Effector CD8-positive, alpha-beta T cell (primary cell): Measurements from ENCODE around the gene CPEB2.

Experiments
- DNase-seq: peaks from one replicate; lab custom pipeline; 2025; lab: John Stamatoyannopoulos, UW

Gene CPEB2

GRCh38 chr4:15010038-15010585, 7.8 kb downstream of the CPEB2 start:
- no peak for DNase-seq

GRCh38 chr4:15011166-15011565, 8.9 kb downstream of the CPEB2 start:
- no peak for DNase-seq

DNA sequence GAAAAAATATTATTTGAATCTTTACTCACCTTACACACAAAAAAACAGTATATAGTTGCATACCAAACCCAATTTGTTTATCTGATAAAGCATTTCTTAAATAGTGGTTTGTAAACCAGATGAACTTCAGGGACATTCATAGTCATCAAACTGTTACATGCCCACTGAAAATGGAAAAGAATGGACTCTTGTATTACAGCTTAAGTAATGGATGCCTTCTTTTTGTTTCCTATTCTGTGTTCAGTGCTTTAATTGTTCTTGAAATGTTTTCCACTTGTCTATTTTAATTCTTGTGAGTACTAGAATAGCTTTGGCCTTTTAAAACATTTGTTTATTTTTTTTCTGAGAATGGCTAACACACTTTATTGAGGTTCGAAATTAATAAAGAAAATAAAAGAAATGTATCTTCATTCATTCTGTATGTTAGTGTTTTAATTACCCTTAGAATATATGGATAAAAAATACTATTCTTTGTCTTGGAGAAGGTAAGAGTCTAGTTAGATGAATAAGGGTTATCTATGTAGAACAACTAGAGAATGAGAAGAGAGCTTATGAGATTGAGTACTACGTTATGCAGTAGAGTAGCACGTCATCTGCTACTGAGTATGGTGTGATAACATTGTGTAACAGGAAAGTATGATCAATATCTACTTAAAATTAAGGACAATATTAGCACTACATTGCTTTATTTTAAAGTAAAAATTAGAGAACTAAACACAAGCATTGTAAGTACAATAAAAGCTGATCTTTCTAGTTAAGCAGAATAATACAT, 9.9 kb downstream of the CPEB2 start:
- no peak for DNase-seq

- no peak for DNase-seq
Observed at GRCh38 chr4:15013585-15013984, 11.3 kb downstream of the CPEB2 start.

GRCh38 chr4:15015170-15015569, 12.9 kb downstream of the CPEB2 start:
- DNase-seq: no peak

DNA sequence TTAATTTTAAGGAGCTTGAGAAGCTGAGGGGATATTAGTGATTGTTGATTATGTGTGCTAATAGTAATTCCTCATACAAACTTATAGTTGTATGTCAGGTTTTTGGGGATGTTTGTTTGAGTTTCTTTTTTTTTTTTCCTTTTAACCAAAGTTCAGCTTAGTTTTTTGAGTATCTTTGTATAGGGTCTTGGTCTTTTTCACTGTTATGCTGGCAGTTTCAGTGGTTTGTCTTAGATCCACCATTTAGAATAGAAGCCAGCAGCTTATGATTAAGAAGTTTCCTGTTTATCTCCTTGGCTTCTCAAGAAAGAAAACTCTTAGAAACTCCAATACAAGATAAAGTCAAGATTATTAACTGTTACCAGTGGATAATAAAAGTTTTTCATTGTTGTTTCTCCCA, 16.1 kb downstream of the CPEB2 start:
- no peak for DNase-seq

DNA sequence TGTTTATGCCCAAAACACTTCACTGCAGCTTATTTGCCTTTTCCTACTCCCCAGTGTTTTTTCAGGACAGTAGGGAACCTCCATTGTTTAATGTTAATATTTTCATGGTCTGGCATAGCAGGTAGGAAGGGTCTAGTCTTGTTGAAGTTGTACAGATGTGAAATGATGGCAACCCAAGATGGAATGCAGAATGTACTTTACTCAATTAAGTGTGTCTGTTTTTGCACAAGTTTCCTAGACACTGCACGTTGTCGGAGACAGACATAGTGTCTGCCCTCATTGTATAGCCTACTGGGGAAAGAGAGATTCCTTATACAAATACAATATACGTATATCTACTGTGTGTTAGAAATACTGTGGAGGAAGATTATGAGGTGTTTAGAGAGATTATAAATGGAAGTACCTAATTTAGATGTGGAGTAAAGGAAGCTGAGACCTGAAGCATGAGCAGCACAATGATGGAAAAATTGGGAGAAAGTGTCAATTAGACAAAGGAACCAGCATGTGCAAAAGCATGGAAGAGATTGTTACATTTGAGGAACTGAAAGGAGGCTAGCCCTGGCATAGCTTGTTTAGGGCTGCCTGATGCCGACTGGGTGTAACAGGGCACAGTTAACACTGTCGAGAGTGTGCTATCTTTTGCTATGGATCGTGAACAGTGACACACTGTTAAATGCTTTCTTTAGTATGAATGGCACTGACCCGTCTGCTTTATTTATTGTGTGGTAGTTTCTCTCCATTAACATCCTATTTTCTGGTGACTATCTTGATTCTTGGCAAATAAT, 18.4 kb downstream of the CPEB2 start:
- no peak for DNase-seq

GRCh38 chr4:15021311-15021710, 19.0 kb downstream of the CPEB2 start:
- no peak for DNase-seq

GRCh38 chr4:15021946-15022345, 19.7 kb downstream of the CPEB2 start:
- DNase-seq: no peak

DNA sequence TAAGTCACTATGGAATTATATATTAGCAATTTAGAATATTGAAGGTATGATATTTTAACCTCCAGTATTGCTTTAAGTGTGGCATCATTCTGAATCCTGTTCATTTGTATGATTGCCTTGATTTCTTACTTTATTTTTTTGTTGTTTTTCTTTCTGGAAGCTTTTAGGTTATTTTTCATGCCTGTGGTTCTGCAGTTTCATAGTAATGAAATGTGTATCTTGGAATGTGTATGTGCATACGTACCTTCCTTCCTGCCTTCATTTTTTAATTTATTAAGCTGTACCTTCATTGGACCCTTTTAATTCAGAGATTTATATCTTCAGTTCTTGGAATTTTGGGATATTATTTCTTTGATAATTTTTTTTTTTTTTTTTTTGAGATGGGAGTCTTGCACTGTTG, 22.1 kb downstream of the CPEB2 start:
- DNase-seq: no peak

- no peak for DNase-seq
Observed at GRCh38 chr4:15025693-15026092, 23.4 kb downstream of the CPEB2 start.

GRCh38 chr4:15027921-15028435, 25.7 kb downstream of the CPEB2 start:
- no peak for DNase-seq

DNA sequence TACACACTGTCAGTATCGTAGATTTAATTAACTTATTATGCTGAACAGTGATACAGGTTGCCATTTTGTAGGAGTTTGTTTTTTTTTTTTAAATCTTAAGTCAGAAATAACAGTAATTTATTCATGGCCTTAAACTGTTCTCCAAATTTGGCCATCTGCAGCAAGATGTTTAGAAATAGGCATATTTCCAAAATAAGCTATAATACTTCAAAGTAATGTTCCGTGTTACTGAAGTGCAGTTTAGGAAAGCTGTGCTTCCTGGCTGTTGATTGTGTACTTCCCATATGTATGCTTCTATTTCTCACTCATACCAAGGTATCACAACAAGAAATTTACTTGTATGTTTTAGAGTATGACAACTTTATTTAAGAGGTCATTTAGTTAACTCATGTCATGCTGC, 28.9 kb downstream of the CPEB2 start:
- no peak for DNase-seq

GRCh38 chr4:15031993-15032675, 29.9 kb downstream of the CPEB2 start:
- no peak for DNase-seq

DNA sequence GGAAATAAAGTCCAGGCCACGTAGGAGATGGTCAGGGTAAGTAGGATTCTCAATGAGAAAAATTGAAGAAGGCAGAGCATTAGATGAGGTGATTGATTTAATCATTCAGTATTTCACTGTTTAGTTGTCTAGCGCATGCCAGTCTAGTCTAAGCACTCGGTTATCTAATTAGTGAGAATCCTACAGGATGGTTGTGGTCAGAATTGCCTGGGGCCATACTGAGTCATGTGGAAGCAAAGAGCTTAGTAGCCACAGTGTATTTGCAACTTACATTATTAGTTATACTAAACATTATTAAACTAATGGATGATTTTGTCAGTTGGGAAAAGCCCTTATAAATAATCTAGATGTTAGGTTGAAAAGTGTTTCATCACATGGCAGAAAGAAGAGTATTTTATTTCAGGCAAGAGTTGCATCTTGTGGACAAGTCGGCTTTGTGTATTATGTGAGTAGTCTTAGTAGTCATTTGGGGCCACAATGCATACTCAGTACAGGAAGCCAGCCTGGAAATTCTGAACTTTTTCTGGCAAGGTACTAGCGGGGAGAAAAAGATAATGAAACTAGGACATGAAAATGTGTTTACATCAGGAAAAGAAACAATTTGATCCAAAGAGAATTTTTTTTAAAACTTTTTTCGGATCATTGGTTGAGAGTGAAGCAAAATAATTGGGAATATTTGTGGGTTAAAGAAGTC, 31.9 kb downstream of the CPEB2 start:
- DNase-seq: no peak

- DNase-seq: no peak
Observed at GRCh38 chr4:15035159-15035558, 32.9 kb downstream of the CPEB2 start.

DNA sequence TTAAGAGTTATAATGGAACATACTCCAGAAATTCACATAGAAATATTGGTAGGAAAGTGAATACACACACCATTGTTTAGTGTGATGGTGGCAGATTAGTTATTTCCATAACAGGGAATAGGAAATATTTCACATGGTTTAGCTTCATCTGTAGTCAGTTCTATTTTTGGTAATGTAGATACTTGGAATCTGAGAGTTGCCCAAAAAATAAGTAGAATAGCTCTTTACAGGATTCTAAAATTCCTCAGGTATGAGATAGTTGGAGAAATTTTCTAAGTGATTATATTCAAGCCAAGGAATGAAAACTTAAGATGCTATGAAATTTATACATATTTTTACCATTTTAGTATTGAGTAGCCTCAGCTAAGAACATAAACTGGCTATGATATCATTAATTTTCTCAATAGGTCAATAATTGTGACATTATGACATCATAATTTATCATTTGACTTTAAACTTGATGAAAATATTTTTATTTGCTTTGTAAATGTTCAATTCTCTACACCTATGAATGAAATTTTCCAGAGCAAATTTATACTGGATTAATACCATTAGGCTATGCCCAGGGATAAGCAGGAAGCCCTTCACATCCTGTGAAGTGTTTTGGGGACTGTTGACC, 35.8 kb downstream of the CPEB2 start:
- no peak for DNase-seq

- DNase-seq: no peak
Observed at GRCh38 chr4:15040916-15041463, 38.7 kb downstream of the CPEB2 start.

DNA sequence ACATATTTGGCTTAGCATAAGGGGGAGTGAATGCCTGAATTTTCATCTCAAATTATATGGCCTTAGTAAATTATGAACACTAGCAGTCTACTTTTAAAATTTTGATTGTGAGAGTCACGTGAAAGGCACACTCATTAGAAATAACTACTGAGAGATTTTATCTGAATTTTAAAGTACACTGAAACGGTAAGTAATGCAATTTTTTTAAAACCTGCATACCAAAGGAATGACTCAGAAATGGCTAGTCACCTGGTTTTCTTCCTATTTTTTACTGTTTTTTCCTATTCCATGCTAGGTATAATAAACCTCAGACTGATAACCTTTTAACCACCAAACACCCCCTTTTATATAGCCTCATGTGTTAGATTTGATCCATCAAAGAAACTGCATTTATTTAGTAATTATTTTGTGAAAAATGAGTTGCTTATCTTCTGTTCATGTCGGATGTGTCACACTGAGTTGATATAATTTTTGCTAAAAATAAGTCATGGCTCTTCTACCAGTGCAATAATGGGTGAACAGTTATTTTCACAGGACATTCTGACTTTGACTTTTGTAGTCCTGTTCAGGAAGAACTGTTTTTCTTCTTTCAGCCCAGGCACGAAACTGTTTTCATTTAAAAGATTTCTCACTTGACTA, 40.4 kb downstream of the CPEB2 start:
- no peak for DNase-seq

DNA sequence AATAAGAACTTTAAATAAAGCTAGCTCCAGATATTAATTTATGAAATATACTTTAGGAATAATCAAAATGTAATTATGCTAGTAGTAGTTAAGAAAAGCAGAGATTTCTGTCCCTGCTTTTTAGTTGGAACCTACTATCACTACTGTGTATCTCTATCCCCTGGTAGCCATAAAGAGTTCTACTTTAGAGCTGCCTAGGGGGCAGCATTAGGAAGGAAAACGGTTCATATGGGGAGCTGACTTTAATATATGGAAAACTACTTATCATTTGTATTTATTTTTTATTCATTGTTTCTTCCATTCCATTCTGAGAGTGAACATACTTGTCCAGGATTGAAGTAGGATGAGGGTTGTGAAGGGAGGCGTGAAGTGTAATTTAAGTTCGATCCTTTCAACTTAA, 40.9 kb downstream of the CPEB2 start:
- no peak for DNase-seq
